CD1c-positive myeloid dendritic cell (primary cell): ENCODE measurements around the gene AFF3.
"Not testable (repeated sequence)": the region's sequence is repeated elsewhere in the genome, so short reads cannot be mapped to it uniquely, and the experiment has no call there.

Experiments
- DNase-seq: peaks from one replicate; pipeline ENCODE4 v3.0.0-alpha.2; 2016; ENCODE audit errors: extremely low spot score

AFF3 gene, protein sequence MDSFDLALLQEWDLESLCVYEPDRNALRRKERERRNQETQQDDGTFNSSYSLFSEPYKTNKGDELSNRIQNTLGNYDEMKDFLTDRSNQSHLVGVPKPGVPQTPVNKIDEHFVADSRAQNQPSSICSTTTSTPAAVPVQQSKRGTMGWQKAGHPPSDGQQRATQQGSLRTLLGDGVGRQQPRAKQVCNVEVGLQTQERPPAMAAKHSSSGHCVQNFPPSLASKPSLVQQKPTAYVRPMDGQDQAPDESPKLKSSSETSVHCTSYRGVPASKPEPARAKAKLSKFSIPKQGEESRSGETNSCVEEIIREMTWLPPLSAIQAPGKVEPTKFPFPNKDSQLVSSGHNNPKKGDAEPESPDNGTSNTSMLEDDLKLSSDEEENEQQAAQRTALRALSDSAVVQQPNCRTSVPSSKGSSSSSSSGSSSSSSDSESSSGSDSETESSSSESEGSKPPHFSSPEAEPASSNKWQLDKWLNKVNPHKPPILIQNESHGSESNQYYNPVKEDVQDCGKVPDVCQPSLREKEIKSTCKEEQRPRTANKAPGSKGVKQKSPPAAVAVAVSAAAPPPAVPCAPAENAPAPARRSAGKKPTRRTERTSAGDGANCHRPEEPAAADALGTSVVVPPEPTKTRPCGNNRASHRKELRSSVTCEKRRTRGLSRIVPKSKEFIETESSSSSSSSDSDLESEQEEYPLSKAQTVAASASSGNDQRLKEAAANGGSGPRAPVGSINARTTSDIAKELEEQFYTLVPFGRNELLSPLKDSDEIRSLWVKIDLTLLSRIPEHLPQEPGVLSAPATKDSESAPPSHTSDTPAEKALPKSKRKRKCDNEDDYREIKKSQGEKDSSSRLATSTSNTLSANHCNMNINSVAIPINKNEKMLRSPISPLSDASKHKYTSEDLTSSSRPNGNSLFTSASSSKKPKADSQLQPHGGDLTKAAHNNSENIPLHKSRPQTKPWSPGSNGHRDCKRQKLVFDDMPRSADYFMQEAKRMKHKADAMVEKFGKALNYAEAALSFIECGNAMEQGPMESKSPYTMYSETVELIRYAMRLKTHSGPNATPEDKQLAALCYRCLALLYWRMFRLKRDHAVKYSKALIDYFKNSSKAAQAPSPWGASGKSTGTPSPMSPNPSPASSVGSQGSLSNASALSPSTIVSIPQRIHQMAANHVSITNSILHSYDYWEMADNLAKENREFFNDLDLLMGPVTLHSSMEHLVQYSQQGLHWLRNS (N-terminal part only)

DNA sequence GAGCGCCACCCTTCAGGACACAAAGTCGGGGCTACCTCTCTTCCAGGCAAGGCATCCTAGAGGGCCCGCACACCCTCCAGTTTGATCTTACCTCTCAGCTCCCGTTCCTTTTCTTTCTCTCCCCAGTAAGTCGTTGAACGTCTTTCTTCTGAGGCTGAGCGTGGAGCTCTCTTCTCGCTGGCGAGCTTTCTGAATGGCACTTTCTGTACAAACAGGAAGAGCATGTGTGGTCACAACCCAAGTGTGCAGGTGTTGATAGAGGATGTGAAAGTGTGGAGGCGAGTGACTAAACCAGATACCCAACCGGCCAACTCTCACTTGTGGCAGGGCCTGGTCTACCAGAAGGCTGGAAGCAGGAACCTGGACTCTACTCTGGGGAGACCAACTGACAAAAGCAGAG is at the start of gene AFF3:
TSS of gene AFF3 (minus strand) at position 198 of the 400 bp plus-strand sequence. CDS start 38,136 bp downstream, outside the sequence.
- peak; percentile 92 for DNase-seq

DNA sequence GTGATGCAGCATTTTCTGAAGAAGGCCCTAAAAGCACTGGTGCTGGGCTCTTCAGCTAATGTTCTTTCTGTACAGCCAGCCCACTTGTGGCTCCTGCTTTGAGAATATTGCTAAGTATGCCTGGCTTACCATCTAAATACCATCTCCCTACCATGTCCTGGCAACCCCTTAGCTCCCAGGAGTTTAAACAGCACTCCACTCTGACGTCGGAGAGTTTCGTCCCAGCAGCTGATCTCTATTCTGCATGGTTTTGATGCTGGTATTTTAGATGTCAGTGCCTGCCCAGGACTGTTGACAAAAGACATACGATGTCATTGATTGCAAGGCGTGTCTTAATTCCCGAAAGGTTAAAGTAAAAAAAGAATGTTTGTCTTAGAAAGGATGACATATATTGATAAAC is 47.0 kb upstream of the AFF3 start:
- DNase-seq, result no peak

DNA sequence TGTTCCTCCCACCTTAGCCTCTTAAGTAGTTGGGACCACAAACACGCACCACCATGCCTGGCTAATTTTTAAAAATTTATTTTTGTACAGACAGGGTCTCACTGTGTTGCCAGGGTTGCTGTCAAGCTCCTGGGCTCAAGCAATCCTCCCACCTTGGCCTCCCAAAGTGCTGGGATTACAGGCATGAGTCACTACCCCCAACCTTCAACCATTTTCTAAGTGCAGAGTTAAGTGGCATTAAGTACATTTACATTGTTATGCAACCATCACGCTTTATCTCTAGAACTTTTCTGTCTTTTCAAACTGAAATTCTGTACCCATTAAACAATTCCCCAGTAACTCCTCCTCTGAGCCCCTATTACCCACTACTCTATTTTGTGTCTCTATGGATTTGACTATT is 45.9 kb upstream of the AFF3 start:
- DNase-seq, result no peak

DNA sequence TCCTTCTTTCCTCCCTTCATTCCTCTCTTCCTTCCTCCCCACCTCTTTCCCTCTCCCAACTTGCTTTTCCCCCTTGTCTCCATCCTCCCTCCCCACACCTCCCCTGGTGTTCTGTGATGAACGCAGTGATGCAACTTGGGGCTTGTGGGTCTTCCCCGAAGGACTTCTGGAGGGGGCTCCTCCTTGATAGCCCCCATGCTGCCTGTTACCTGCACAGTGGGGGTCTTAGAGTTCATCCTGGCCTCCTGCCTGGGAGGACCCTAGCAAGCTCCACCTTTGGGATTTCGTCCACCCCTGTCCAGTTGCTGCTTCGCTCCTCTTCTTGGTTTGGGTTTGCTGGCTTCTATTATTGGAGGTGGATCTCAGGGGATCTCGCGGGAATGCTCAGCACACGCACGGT is 43.7 kb upstream of the AFF3 start:
- no peak for DNase-seq

DNA sequence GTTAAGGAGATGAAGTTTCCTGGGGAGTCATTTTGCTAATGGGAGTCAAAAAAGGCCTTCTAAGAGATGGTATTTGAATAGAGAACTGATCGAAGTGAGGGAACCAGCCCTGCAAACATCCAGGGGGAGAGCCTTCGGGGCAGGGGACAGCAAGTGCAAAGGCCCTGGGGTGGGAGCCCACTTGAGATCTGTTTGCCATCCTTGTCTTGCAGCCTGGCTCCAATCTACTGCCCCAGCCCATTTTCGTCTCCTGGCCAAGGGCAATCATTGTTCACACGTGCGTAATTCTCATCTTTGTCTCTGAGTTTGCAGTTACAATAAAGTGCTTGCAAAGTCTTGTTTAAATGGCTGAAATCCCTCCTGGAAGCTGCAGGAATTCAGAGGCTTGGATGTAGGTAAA is 43.1 kb upstream of the AFF3 start:
- no peak for DNase-seq

DNA sequence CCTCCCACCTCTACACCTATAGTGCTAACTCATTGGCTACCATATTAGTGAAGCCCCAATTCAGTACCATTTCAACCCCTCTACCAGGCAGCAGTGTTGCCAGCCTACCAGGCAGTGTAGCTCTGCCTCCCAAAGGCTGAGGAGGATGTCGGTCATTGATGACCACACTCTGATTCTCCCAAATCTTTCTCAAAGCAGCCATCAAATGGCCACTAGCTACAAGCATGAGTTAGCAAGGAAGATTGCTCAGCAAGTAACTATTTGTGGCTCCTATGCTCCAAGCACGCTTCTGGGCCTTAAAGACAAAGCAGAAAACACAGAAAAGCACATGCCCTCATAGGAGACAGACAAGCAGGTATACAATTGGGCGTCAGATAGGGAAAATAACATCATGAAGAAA is 42.7 kb upstream of the AFF3 start:
- DNase-seq, result no peak

DNA sequence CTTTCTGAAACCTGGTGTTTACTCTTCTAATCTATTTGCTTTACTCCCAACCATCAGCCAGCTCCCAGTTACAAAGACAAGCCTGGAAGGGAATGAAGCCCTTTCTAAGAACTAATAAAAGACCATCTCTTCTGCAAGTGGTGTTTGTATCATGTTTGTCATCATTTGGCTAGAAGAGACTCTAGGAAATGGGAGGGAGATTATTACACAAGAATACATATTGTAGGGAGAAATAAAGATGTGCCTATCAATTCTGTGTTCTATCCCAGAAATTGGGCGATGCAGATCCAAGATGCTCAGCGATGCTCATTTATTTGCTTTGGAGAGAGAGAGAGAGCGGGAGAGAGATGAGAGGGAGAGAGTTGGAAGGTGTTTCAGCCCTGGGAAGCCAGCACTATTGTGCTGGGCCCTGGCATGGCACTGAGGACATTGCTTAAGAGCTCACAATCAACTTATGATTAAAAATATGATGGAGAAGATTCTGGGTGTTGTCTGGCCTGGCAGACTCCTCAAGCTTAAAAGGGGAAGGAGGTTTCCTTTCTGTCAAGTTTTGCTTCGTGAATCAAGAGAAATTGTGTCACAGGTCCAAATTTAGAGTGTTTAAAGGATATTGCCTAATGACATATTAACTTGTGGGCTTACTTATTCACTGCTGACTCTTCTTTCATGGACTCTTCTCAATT is 41.8 kb upstream of the AFF3 start:
- DNase-seq, result peak; percentile 31

DNA sequence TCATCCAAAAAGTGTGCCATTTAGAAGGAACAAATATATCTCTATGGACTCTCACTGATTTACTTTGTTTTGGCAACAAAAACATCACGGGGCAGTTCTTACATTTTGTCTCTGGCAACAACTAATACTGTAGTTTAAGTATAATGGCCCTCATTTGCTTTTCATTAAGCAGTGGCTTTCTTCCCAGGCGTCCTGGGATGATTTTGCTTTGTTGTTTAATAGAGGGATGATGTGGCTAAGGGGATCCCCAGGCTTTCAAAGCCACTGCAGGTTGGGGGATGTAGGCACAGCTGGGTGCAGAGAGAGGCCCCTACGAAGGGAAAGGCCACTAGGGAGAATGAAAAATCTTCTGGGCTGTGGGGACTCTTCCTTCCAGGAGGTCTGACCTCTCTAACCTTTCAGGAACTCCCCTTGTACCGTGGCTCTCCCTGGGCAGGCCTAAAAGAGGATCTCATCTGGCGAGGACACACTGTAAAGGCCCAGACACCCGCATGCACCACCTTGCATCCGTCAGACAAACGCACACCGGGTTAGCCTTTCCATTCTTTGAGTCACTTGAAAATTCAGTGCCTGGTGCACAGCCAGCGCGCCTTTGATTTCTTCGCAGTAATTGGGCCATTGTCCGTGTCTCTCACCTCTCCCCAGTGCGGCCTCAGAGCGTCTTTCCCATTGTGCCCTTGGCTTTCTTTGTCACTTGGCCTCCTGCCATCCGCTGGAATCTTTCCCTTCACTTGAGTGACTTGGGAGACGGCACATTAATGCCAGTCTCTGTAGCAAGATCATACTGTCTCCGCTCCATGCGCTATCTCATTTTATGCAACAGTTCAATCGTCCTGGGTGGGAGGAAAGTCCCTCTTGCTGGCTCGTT is 40.3 kb upstream of the AFF3 start:
- no peak for DNase-seq

DNA sequence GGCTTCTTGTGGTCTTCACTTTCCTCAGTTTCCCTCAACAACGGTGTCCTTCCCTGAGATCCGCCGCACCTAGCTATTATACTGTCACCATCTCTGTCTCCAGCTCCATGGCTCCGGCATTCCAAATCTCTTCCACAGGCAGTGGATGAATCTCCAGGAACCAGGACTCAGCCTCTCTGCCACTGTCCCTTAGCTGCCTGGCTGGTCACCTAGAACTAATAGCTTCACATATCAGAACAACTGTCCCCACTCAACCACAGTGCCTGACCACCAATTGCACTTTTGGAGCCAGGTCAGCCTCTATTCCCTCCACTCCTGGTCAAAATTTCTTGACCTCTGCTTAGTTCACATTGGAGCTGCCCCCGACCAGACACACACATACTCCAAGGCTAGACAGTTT is 38.1 kb upstream of the AFF3 start:
- no peak for DNase-seq

DNA sequence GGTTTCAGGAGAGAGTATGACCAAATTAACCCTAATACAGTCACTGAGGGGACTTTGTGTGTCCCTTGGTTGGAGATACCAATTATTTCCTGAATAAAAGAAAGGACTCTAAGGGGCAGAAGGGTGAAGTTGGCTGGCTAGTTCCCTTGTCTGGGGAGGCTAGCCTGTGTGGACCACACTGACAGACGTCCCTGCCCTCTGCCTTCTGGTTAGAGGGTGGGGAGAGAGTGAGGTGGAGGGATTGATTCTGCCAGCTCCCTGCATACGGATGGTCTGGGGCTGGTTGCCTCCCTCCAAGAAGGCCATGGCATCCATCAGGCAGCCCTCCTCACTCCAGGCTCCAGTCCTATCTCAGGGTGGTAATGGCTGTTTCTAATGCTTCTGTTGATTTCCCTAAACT is 37.4 kb upstream of the AFF3 start:
- DNase-seq, result no peak

DNA sequence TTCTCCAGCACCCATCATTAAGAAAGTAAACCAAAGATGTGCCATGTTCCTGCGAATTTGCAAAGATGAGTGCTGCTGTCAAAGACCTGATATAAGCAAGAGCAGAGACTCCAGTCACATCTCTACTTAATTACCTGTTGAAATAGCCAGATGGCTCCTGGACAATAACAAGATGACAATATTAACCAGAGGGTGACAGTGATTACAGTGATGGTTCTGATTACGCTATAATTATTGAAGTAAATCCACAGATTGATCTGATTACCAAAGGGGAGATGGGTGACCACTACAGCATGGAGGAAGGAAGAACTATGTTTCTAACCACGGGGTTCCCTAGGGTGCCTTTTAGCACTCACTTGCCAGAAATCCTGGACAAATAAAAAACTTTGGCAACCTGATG is 36.5 kb upstream of the AFF3 start:
- DNase-seq, result no peak

DNA sequence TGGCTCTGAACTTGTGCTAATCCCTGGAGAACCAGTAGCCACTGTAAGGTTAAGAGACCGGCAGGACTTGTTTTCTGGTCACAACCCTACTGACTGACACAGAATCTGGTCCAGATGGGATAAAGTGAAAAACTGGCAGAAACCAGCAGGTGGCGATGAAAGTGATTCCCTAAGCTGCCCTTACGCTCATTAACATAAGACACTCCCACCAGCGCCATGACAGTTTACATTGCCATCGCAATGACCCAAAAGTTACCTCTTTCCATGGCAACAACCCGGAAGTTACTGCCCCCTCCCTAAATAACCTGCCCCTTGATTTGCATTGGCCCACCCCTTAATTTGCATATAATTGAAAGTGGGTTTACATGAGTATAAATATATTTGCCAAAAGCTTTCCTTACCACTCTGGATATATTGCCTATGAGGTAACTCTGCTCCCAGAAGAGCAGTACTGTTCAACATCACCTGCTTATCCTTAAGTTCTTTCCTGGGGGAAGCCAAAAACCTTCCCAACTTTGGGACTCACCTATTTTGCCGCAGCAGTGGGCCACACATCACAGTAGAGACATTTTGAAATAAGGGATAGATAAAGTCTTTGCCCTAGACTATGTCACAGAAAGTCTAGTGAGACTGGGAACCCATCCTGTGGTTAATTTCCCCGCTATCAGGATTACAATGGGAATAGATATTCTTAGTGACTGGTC is 35.8 kb upstream of the AFF3 start:
- DNase-seq, result peak; percentile 67

DNA sequence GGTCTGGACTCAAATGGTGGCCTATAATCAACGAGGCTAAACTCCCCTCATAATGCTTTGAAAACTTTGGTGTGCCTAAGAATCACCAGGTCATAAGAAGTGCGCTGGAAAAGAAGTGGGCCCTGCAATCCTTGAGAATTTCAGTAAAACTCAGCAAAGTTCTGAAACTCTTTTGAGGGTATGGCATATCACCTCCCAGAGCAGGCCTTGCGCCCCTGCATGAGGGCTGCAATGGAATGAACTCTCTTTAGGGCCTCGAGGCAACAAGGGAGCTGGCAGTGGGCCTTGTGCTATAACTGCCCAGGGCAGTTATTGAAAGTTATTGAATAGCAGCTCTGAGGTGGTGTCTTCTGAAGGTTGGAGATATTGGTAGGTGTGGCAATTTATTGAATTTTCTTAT is 34.5 kb upstream of the AFF3 start:
- no peak for DNase-seq

DNA sequence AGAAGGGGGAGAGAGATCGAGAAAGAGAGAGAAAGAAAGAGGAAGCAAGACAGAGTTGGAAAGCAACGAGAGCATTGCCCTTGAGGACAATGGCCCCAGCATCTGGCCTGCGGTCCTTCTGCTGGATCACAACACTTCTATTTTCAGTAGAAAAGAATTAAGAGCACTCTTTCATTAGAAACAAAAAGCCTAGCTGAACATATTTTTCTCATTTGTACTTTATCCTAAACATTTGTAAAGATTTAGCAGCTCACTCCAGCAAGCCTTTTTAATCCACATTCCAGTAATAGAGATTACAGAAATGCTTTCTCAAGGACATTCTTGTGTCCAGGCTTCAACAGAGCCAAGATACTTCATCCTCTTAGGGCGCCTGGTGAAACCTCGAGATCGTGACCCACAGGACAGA is 31.6 kb upstream of the AFF3 start:
- DNase-seq, result no peak

DNA sequence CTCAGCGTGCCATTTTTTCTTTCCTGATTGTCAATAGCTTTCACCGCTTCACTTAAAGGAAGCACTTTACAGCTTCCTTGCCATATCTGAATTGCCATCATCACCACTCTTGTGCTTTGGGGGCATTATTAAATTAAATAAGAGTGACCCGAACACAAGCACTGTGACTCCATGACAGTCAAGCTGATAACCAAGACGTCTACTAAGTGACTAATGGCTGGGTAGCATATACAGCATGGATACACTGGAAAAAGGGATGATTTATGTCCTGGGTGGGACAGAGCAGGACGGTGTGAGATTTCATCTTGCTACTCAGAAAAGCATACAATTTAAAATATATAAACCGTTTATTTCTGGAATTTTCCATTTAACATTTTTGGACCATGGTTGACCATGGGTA is 24.3 kb upstream of the AFF3 start:
- DNase-seq, result no peak

DNA sequence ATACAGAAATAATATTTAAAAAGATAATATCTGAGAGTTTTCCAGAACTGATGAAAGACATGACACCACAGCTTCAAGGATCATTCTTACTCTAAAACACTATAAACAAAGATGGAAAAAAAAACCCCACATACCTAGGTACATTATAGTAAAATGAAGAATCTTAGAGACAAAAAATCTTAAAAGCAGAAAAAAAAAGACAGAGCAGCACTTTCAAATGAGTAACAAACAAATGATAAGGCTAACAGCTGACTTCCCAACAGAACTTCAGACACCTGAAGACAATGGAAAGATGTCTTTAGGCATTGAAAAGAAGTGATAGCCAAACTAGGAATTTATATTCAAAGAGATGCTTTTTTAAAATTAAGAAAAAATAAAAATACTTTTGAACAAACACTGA is 21.2 kb upstream of the AFF3 start:
- no peak for DNase-seq

DNA sequence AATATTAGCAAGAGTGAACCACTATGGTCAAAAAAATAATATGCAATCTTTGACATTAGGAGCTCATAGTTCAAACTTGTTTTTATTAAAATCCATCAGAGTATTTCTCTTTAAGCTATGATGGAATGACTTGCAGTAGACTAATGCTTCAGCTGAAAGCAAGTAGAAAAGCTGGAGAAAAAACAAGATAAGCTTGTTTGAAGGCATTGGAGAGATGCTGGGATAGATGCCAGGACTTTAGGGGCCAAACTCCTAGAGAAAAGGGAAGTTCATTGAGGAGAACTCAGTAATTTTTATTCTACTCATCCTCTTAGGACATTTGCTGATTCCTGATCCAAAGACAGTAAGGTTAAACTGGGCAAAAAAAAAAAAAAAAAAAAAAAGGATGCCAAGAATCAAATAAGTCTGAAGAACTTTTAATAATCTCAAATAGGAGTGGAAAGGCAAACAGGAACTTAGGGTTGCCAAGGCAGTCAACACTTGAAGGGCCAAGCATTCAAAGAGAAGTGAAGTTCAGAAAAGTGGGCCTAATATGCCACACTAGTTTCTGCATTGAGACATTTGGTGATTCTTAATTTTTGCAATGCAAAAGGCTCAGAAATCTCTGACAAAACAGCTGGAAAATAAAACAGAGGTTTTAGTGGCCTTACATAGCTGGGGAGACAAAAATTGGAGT is 19.7 kb upstream of the AFF3 start:
- DNase-seq, result no peak

DNA sequence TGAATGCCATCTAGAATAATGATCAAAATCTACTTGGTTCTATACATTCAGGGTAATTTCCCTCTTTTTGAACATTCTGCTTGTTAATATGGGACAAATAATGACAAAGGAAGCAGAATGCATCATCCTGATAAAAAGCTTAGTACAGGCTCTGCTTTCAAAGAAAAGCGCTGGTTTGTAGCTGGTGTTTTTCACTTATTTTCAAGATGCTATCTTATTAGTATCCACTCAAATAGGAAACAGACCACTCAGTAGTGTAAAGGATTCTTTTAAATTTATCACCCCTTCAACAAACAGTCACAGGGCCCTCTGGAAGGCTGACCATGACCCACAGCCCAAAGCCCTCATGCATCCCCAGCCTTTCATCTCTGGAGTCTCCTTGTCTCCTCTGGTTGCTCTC is 18.0 kb upstream of the AFF3 start:
- DNase-seq, result no peak

DNA sequence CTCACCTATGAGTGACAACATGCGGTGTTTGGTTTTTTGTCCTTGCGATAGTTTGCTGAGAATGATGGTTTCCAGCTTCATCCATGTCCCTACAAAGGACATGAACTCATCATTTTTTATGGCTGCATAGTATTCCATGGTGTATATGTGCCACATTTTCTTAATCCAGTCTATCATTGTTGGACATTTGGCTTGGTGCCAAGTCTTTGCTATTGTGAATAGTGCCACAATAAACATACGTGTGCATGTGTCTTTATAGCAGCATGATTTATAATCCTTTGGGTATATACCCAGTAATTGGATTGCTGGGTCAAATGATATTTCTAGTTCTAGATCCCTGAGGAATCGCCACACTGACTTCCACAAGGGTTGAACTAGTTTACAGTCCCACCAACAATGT is 9.4 kb upstream of the AFF3 start:
- DNase-seq, result not testable (repeated sequence)

DNA sequence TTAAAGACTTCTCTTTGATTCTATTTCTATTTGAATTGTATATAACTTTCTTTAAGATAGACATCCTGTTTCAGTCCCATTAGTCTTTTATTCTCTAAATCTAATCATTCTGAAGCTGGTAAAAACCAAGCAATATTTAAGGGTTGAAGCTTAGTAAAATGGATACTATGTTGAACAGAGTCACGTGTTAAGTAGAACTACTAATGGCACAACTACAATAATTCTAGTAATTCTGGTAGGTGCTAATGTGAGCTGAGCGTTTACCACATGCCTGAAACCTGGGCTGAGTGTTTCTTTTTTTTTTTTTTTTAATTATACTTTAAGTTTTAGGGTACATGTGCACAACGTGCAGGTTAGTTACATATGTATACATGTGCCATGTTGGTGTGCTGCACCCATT is 8.9 kb upstream of the AFF3 start:
- no peak for DNase-seq
